ENCODE results near the gene SMC5. TPM values are rescaled to one million over a fixed set of nuclear protein-coding genes. Genes with fewer than 3 reads are reported as not detected.
"Not testable (repeated sequence)": the region's sequence is repeated elsewhere in the genome, so short reads cannot be mapped to it uniquely, and the experiment has no call there.

Gene SMC5
- 20.4 and 24.4 TPM in 2 replicates for total RNA-seq

DNA sequence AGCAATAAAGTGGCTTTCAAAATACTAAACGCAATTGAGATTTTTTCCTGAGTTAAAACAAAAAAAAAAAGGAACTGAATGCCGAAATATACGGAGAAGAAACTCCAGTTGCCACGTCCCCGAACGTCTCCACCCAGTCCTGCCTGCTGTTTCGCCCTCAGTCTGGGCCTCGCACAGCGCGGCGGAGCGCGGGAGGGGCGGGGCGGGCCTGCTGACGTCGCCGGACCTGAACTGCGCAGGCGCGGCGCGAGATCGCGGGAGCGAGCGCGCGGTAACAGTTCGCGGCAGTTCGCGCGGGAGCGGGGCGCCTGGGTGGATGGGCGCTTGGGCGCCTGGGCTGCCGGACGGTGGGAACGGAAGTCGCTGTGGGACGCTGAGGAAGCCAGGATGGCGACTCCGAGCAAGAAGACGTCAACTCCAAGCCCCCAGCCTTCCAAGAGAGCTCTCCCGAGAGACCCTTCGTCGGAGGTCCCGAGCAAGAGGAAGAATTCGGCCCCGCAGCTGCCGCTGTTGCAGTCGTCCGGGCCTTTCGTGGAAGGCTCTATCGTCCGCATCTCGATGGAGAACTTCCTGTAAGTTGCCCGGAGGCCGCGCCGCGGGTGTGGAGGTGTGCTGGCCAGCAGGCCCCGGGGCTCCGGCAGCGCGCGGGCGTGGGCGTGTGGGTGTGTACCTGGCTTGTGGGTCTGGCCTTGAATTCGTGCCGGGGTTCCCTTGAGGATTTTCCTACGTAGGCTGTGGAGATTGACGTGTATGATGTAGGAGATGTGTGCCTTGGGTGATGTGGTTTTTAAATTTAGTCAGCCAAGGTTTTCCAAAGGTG is at the start of gene SMC5:
SMC5 (plus strand) TSS at position 287 of the 820 bp plus-strand sequence; CDS start at position 388, 101 bp downstream.
- DNase-seq: peak; percentile 96

DNA sequence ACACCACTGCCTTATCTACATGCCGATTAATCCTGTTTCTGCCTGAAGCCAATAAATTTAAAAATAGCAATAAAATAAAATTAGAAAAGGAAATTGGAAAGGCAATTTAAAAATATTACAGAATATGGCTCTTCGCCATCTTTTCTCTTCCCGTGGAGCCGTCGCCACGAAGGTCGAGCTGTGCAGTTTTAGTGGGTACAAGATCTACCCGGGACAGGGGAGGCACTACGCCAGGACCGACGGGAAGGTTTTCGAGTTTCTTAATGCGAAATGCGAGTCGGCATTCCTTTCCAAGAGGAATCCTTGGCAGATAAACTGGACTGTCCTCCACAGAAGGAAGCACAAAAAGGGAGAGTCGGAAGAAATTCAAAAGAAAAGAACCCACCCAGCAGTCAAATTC is 41.7 kb upstream of the SMC5 start:
- DNase-seq: no peak

DNA sequence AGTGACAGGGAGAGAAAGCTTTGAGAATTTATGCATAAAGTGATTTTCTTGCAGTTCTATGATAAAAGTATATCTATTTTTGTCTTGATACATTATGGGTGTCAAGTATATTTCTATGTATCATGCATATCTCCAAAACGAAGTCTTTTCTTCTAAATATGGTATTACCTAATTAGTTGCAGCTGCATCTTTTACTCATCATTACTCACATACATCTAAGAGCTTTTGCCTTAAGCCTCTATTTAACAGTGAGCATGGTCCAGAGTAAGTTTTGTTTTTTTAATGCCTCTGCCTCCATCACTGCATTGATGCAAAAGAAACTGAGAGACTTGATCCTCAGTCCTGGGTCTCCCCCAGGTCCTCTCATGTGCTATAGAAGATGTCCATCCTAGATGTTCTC is 40.0 kb upstream of the SMC5 start:
- DNase-seq: no peak

DNA sequence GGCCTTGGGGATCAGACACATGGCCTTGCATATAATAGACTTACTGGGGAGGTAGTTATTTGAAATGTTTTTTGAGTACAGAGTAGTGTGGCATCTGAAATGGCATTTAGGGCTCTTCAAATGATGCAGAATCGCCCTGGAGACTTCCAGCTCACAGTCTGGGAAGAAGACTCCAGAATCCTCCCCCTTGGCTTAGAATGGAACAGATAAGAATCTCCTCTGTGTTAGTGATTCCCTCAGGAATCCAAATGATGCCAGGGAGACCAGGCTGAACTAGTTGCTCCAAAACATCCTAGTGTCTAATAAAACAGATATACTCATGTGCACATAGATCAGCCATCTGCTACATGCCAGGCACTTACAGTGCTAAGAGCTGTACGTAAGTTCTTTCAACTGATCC is 38.6 kb upstream of the SMC5 start:
- DNase-seq: no peak

DNA sequence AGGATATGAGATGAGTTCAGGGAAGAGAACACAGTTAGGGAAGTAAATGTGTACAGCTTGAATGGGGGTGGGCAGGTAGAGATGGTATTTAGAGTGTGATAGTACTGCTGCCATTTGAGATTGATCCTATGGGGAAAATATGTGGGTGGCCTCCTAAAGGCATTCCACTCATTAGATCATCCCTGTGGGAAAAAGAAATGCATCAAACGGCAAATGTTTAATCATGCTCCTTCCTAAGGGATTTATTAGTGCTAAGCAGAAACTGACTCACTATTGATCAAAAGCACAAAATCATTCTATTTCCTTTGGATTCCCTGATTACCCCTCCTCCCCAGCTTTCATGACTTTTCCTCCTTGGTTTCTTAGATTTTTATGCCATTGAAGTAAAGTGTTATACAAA is 36.4 kb upstream of the SMC5 start:
- no peak for DNase-seq

DNA sequence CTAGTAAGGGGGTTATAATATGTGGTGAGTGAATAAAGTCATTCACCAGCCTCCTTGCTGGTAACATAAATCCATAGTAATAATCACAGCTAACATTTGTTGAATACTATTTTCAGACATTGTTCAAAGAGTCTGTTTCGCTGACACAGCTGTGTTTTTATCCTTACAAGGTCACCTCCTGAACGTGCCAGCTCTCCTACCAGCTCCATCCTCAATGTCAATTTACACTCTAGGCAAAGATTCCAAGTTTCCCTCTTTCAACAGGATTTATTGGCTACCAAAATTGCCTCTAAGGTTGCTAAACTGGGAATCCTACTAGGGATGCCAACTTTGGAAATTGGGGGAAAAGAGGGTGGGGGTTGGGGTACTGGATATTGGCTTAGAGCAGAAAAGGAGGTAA is 30.7 kb upstream of the SMC5 start:
- DNase-seq: no peak

DNA sequence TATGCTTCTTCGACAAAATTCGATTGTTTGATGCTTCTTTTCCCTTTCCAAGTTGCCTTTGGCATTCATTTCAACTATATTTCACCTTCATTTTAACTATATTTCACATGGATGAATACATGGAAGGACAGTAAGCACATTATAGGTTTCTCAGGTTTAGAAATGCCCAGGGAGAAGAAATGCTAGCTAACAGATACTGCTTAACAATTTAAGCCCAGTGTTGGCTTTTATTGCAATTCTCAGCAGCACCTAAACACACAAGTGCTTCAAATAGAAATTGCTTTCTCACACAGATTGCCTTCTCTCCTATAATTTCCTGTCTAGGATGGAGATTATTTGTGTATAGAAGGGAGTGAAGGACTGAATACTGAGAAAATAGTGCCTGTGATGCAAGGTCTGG is 30.2 kb upstream of the SMC5 start:
- DNase-seq: no peak

DNA sequence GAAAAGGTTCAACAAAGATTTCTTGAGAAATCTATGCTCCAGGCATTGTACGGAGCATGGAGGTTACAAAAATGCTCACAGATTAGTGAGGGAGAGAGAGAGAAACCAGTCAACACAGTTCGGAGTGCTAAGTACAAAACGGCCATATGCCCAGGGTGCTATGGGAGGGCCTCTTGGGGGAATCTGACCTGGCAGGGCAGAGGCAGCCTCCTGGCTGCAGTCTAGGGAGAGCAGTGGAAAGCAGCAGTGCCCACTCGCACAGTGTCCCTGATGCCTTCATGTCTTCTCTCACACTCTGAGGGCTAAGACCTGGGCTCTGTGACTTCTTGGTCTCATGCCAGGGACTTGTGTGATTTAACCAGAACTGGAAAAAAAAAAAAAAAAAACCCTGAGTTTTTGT is 29.8 kb upstream of the SMC5 start:
- no peak for DNase-seq

DNA sequence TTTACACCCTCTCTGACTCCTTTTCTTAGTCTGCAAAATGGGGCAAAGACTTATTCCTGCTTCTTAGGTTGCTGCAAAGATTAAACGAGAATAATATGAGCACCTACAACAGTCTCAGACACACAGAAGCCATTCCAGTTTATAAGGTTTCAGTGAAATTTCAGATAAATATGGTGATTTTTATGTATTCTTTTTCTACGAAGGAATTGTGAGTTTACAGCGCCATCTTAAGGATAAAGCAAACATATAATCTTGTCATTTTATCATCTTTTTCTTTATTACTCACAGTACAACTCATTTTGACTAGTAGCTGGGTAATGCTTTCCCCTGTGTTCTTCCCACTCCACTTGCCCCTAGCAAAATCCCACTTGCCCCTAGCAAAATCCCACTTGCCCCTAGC is 29.2 kb upstream of the SMC5 start:
- peak; percentile 43 for DNase-seq

DNA sequence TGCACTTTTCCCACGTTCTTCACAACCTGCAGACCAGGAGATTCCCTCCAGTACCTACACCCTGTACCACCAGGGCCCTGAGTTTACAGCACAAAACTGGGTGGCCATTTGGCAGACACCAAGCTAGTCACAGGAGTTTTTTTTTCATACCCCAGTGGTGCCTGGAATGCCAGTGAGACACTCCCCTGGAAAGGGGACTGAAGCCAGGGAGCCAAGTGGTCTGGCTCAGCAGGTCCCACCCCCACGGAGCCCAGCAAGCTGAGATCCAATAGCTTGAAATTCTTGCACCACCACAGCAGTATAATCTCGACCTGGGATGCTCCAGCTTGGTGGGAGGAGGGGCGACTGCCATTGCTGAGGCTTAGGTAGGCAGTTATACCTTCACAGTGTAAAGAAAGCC is 26.3 kb upstream of the SMC5 start:
- DNase-seq: no peak

DNA sequence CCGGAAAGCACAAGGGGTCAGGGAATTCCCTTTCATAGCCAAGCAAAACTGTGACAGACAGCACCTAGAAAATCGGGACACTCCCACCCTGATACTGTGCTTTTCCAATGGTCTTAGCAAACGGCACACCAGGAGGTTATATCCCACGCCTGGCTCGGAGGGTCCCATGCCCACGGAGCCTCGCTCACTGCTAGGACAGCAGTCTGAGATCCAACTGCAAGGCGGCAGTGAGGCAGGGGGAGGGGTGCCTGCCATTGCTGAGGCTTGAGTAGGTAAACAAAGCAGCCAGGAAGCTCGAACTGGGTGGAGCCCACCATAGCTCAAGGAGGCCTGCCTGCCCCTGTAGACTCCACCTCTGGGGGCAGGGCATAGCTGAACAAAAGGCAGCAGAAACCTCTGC is 24.6 kb upstream of the SMC5 start:
- DNase-seq: not testable (repeated sequence)

DNA sequence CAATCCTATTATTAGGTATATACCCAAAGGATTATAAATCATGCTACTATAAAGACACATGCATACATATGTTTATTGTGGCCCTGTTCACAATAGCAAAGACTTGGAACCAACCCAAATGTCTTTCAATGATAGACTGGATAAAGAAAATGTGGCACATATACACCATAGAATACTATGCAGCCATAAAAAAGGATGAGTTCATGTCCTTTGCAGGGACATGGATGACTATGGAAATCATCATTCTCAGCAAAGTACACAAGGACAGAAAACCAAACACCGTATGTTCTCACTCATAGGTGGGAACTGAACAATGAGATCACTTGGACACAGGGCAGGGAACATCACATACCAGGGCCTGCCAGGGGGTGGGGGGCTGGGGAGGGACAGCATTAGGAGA is 12.8 kb upstream of the SMC5 start:
- not testable (repeated sequence) for DNase-seq

DNA sequence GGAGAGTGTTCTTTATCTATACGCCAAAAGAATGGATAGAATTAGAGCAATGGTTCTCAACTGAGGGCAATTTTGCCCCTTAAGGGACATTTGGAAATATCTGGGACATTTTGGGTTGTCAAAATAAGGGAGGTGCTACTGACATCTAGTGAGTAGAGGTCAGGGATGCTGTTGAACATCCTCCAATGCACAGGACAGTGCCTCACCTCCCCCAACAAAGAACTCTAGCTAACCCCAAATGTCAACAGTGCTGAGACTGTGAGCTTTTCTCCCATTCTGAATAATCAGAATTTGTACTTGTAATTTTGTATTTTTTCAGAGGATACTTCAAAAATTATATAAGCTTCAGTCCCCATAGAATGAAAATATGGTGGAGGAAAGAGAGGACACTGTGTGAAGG is 8.6 kb upstream of the SMC5 start:
- no peak for DNase-seq

DNA sequence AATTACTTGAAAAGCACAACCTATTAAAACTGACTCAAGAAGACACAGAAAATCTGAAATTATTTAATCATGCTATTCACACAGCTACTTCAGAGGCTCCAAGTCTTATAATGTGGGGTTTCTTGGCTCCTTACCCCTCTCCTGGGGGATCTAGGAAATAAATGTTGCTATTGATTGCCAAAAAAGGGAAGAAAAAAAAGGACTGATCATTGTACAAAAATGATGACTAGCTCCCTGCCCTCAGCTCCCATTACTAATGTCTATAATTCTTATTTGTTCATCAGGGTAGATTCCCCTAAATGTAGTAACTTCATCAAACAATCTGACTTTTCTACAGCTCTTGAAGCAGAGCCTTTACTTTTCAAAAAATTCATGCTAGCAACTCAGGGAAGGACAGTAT is 3.3 kb upstream of the SMC5 start:
- DNase-seq: no peak

DNA sequence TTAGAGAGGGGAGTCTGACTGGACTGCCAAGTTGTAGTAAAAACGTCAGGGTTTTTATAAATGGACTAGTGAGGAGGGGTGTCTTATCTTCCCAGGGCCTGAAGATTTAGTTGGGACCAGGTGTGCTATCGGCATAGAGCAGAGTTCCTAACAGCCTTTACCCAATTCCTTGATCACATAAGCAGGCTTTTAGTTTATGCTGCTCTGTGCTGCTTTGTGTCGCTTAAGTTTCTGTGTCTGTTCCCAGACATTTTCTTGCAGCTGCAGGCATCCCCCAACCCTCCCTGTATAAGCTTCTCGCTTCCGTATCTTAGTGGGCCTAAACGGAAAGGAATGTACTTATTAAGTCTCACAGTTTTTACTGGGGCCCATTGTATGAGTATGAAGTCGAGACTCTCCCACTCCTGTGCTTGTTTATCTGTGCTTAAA is 2.6 kb upstream of the SMC5 start:
- DNase-seq: peak; percentile 21

DNA sequence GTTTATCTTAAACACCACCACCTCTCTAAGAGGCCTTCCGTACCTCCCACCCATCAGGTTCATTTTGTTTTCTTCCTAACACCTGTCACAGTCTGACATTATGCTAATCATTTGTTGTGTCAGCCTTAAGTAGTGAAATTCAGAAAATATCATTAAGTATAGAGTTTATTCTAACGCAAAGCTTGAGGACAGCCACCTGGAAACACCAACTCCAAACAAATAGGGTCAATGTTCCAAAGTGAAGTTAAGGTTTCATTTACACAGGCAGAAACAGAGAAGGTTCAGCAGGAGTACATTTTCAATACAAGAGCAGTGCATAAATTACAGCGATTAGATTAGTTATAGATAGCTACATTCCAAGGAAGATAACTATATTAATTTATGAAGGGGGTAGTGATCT is 1.3 kb upstream of the SMC5 start:
- no peak for DNase-seq

DNA sequence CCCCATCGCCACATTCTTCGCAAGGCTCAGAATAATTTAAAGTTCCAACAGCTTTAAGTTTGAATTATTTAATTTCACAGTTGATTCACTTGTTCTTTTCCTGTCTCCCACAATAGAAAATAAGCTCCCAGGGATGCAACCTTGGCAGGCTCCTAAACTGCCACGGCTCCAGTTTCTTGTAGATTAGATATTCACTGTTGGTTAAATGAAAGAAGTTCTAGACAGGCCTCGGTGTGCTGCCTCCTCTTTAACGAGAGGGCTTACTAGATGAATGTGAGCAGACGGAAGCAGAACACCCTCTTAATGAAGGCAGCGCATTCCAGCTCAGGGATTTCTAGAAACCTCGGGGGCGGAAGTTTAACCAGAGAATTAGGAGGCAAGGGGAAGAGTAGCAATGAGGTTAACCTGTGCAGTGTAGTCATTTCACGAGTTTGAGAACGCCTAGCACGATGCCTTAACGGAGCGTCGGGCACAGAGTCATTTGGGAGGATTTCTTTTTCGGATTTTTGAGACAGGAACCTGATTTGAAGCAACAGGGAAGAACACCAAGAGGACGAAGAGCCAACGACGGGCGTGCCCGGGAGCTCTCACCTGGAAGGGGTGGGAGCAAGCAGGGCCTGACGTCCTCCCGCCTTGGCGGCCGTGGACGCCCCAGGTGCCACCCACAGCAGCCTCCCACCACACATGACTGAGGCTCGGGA is 637 bp upstream of the SMC5 start:
- peak; percentile 49 for DNase-seq

DNA sequence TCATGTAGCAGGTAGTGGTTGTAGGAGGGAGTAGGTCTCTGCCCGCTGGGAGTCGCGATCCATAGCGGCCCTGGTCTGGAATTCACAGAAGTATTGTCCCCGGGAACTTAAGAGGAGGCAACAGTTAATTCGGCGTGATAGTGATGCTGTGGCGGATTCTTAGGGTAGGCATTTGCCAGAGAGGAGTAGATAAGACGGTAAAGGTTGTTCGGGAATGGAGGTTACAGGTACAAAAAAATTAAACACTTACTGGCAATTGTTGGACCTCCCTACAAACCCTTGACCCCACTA is 679 bp downstream of the SMC5 start:
- no peak for DNase-seq

DNA sequence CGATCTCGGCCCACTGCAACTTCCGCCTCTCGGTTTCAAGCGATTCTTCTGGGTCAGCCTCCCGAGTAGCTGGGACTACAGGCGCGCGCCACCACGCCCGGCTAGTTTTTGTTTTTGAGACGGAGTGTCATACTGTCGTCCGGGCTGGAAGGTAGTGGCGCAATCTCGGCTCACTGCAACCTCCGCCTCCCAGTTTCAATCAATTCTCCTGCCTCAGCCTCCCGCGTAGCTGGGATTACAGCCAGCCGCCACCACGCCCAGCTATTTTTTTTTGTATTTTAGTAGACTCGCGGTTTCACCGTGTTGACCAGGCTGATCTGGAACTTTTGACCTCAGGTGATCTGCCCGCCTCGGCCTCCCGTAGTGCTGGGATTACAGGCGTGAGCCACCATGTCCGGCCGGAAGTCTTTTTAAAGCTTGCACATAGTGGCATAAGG is 1.2 kb downstream of the SMC5 start:
- no peak for DNase-seq

DNA sequence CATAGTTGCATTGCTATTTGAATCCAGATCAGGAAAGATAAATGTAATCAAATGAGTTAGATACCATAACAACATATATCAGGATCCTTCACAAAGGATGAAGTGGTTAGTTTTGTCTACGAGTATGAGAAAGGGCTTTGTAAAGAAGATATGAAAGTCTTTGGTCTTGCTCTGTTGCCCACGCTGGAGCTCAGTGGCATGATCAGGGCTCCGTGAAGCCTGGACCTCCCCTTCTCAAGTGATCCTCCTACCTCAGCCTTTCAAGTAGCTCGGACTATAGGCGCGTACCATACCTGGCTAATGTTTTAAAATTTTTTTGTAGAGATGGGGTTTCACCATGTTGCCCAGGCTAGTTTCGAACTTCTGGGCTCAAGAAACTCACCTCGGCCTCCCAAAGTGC is 1.8 kb downstream of the SMC5 start:
- DNase-seq: no peak

DNA sequence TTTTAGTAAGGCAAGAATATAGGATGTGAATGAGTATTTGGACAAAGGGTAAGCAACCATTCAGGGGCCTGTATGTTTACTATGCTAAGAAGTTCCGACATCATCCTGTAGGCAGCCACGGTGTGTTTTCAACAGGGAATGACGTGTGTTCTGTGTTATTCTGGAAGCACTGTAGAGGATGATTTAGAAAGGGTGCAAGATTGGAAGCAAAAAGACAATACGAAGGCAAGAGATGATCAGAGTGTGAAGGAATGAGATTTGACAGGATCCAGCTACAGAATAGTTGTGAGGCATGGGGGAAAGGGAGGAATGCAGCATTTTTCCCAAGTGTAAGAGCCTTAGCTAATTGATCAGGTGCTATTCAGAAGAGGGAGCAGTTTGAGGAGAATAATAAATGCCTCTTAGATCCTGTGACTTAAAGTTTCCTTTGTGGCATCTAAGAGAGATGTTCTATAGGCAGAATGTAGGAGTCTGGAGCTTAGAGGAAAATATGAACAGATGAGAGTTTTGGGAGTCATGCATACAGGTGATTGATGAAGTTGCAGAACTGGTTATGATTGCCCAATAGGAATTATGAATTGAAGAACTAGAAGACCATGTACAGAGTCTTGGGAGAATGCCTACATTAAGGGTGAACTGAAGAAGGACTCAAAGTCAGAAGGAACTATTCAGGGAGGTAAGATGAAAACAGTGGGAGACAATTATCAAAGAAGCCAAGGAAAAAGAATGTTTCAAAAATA is 2.5 kb downstream of the SMC5 start:
- no peak for DNase-seq

DNA sequence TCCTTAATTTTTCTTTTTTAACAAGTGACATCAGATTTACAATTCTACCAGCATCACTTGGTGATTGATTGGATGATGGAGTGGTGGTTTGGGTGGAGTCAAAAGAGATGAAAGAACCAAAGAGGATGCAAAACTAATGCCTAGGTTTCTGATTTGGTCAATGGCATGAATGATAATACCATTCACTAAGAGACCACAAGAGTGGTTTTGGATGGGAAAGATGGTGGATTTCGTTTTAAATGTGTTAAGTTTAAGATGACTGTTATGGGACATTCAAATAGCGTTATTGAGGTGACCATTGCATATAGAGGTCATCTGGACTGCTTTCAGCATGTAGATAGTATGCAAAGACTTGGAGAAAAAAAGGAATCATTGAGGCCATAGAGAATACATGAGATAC is 3.6 kb downstream of the SMC5 start:
- no peak for DNase-seq

DNA sequence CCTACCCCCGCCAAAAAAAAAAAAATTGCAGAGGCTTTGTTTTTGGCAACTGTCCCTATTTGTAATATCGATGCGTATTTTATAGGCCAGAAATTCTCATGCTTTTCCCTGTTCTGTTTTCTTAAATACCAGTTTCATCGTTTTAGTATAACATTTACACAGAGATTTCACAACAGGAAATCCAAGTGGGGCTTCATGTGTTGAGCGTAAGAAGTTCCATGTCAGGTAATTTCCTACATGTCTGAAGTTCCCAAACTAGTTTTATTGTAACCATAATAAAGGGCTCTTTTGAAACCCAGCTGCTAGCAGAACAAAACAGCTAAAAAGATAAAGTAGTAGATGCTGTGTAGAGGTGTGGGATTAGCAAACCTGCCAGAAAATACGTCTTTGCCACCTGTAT is 4.2 kb downstream of the SMC5 start:
- DNase-seq: no peak

DNA sequence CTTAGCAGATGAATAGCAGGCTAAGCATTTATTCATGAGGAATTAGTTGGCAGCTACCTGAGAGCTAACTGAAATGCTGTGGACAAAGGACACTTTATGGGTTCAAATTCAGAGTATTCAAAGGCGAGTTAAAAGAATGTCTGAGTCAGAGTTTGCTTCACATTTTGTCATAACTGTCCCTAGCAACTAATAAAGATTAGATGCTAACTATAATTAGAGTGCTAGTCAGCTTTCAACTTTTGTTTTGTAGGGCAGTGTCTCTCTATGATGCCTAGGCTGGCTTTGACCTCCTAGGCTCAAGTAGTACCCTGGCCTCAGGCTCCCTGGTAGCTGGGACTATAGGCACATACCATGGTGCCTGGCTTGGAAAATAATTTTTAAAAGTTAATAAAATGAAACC is 4.6 kb downstream of the SMC5 start:
- DNase-seq: peak; percentile 9
